ENCODE results near the gene ORMDL1.

ORMDL1 gene

GRCh38 chr2:189783927-189784867 is at the start of gene ORMDL1, which contains the start of gene PMS1:
ORMDL1 (minus strand) TSS chr2:189784339; CDS start chr2:189782595, 1,744 bp downstream.
PMS1 (plus strand) TSS chr2:189784450; CDS start chr2:189791810, 7,360 bp downstream.
- DNase-seq (ENCODE audit: low read depth), result peak; percentile 92
- peak within 1 kb of the TSS; percentile 69 for H3K4me3 ChIP-seq (ENCODE audit: low read depth, low read length)
- TF ChIP-seq, protein P1, sequence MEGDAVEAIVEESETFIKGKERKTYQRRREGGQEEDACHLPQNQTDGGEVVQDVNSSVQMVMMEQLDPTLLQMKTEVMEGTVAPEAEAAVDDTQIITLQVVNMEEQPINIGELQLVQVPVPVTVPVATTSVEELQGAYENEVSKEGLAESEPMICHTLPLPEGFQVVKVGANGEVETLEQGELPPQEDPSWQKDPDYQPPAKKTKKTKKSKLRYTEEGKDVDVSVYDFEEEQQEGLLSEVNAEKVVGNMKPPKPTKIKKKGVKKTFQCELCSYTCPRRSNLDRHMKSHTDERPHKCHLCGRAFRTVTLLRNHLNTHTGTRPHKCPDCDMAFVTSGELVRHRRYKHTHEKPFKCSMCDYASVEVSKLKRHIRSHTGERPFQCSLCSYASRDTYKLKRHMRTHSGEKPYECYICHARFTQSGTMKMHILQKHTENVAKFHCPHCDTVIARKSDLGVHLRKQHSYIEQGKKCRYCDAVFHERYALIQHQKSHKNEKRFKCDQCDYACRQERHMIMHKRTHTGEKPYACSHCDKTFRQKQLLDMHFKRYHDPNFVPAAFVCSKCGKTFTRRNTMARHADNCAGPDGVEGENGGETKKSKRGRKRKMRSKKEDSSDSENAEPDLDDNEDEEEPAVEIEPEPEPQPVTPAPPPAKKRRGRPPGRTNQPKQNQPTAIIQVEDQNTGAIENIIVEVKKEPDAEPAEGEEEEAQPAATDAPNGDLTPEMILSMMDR (IDR thresholded peaks at IDR 0.05; ENCODE audit: low read depth, low read length, missing control alignments), result no peak

DNA sequence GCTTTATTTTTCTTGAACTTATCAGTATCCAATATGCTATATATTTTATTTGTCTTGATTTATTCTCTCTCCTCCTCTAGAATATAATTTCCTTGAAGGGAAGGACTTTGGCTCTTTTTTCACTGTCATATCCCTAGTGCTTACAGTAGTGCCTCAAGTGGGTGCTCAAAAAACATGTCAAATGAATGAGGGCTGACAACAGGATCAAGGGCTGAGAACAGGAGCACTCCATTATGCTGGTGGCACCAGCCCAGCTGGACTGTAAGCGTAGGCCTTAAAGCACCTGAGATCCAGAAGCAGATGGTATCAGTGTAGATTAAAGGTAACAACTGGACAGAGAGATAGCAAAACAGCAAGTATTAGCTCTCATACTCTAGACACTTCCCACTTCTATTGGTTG is 46.4 kb upstream of the ORMDL1 start:
- TF ChIP-seq, protein P1 (IDR thresholded peaks at IDR 0.05; ENCODE audit: low read depth, low read length, missing control alignments), result no peak
- no peak for DNase-seq (ENCODE audit: low read depth)
- H3K4me3 ChIP-seq (ENCODE audit: low read depth, low read length), result no peak overlapping the region

GRCh38 chr2:189829102-189829833 is 45.1 kb upstream of the ORMDL1 start:
- no peak for DNase-seq (ENCODE audit: low read depth)
- no peak overlapping the region for H3K4me3 ChIP-seq (ENCODE audit: low read depth, low read length)
- TF ChIP-seq, protein P1 (IDR thresholded peaks at IDR 0.05; ENCODE audit: low read depth, low read length, missing control alignments), result no peak

DNA sequence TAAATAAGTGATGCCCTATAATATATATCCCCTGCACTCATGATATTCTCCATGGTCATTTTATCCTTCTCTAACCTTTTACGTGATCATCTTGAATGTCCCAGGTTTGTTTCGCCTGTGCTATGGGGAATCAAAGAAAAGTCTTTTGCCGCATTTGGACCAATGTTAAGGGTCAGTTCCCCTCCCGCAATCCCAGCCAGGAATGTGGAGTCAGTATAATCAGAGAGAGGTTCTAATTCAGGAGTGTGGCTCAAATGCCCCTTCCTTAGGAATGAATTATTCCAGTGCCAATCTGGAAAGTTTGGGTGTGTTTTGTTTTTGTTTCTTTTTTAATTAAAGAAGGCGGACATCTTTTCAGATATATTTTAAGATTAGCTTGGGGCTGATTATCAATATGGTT is 41.9 kb upstream of the ORMDL1 start:
- DNase-seq (ENCODE audit: low read depth), result no peak
- H3K4me3 ChIP-seq (ENCODE audit: low read depth, low read length), result no peak overlapping the region
- TF ChIP-seq, protein P1 (IDR thresholded peaks at IDR 0.05; ENCODE audit: low read depth, low read length, missing control alignments), result no peak

DNA sequence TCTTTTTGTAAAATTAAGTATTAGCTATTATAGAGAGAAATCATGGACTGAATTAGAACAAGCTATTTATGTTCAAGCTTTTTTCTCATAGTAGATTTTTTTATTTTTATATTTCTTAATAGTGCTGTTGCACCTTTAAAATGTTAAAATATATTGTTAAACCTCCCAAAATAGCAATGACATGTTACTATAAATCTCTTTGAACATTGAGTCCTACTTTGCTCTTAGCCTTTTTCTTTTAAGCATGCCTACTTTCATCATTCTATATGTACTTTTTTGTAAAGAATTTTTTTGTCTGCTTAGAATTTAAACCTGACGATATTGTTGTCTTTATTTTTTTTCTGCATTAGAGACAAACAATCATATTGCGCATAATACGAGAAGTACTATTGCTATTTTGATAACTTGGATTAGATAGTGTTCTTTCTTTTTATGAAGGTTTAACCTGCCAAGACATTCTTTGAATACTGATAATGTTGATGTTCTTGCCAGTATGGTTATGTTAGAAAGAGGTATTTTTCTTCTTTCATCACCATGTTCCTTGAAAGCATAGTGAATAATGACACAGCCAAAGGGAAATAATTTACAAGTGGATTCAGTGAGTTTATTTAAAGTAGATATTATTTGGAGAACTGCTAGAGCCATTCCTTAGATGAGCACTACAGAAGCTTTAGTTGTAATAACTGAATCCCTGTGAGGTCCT is 40.7 kb upstream of the ORMDL1 start:
- no peak overlapping the region for H3K4me3 ChIP-seq (ENCODE audit: low read depth, low read length)
- DNase-seq (ENCODE audit: low read depth), result no peak
- TF ChIP-seq, protein P1 (IDR thresholded peaks at IDR 0.05; ENCODE audit: low read depth, low read length, missing control alignments), result no peak

- DNase-seq (ENCODE audit: low read depth), result no peak
- TF ChIP-seq, protein P1 (IDR thresholded peaks at IDR 0.05; ENCODE audit: low read depth, low read length, missing control alignments), result no peak
- no peak overlapping the region for H3K4me3 ChIP-seq (ENCODE audit: low read depth, low read length)
Measured at GRCh38 chr2:189821953-189822748, 38.0 kb upstream of the ORMDL1 start.

Measured in GM12864 (cell line).